MM.1S (cell line): ENCODE measurements around the gene DDX10.

ENCODE experiments used
- DNase-seq: peaks from one replicate; pipeline ENCODE4 v3.0.0-alpha.2; 2015
- H2AFZ ChIP-seq: fragments of 300-600 bp; sonication (generic); 2 replicates; pipeline ENCODE4 v1.6.0; 2016; ENCODE audit warnings: antibody characterized with exemption, low read length
- H3F3A ChIP-seq: fragments of 300-600 bp; sonication (generic); 2 replicates; pipeline ENCODE4 v1.6.1; 2016; ENCODE audit warnings: mild to moderate bottlenecking, antibody characterized with exemption, low read length, moderate library complexity, mixed read lengths; ENCODE audit not compliant: insufficient read depth
- H3K27ac ChIP-seq: fragments of 300-600 bp; sonication (generic); 2 replicates; pipeline ENCODE4 v1.5.1; 2016; ENCODE audit warnings: mild to moderate bottlenecking, low read length
- H3K27me3 ChIP-seq: fragments of 300-600 bp; sonication (generic); replicated peaks from 2 replicates; pipeline ENCODE4 v1.6.0; 2016; ENCODE audit warnings: low read length; ENCODE audit not compliant: insufficient read depth
- H3K36me3 ChIP-seq: fragments of 300-600 bp; sonication (generic); replicated peaks from 2 replicates; pipeline ENCODE4 v1.6.1; 2016; ENCODE audit warnings: mild to moderate bottlenecking, low read length, mixed read lengths; ENCODE audit not compliant: insufficient read depth
- H3K4me1 ChIP-seq: fragments of 300-600 bp; sonication (generic); 2 replicates; pipeline ENCODE4 v1.6.1; 2016; ENCODE audit warnings: low read length, mixed read lengths
- H3K4me2 ChIP-seq: fragments of 300-600 bp; sonication (generic); 2 replicates; pipeline ENCODE4 v1.6.0; 2016; ENCODE audit warnings: low read depth, low read length
- H3K4me3 ChIP-seq: fragments of 300-600 bp; sonication (generic); 2 replicates; pipeline ENCODE4 v1.5.1; 2016; ENCODE audit warnings: low read length, mixed read lengths
- H3K79me2 ChIP-seq: fragments of 300-600 bp; sonication (generic); 2 replicates; pipeline ENCODE4 v1.6.1; 2016; ENCODE audit warnings: mixed run types, low read length, mixed read lengths
- H3K9ac ChIP-seq: fragments of 300-600 bp; sonication (generic); 2 replicates; pipeline ENCODE4 v1.6.1; 2016; ENCODE audit warnings: low read length, mixed read lengths
- H3K9me2 ChIP-seq: fragments of 300-600 bp; sonication (generic); replicated peaks from 2 replicates; pipeline ENCODE4 v1.6.1; 2016; ENCODE audit warnings: mild to moderate bottlenecking, low read length, mixed read lengths; ENCODE audit not compliant: insufficient read depth
- H3K9me3 ChIP-seq: fragments of 300-600 bp; sonication (generic); replicated peaks from 2 replicates; pipeline ENCODE4 v1.6.1; 2016; ENCODE audit warnings: mild to moderate bottlenecking, low read length, mixed read lengths; ENCODE audit not compliant: insufficient read depth
- H4K20me1 ChIP-seq: fragments of 300-600 bp; sonication (generic); 2 replicates; pipeline ENCODE4 v1.6.1; 2016; ENCODE audit warnings: mild to moderate bottlenecking, low read length, moderate library complexity, mixed read lengths; ENCODE audit not compliant: insufficient read depth
- EZH2 ChIP-seq: fragments of 300-600 bp; sonication (generic); optimal IDR thresholded peaks from 2 replicates; pipeline ENCODE3; 2017; ENCODE audit warnings: low read depth, mild to moderate bottlenecking, antibody characterized with exemption, low read length, mixed read lengths
- EZH2phosphoT487 ChIP-seq: fragments of 300-600 bp; sonication (generic); IDR thresholded peaks from 2 replicates; pipeline ENCODE4 v1.6.1; 2018; ENCODE audit warnings: antibody characterized with exemption, low read length
- TF ChIP-seq, protein P1 (sequence below): fragments of 300-600 bp; sonication (generic); IDR thresholded peaks from 2 replicates; pipeline ENCODE4 v1.5.1; 2016; ENCODE audit warnings: antibody characterized with exemption, low read length, mixed read lengths

Gene DDX10

DNA sequence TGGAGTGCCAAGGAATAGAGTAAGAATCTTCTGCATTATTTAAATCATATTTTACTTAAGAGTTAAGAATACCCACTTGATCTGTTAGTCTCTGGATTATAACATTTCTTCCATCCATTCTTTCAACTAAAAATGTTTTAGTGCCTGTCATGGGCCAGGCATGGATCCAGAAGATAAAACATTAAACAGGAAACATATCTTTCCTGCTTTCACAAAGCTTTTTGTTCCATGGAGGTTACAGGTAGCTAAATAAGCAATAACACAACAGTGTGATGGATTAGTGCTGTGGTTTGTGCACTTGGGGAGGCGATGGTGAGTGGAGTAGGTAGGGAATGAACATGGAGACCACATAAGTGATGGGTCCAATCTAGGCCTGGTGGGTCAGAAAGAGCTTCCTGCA is 258.5 kb downstream of the DDX10 start:
- no peak overlapping the region for H2AFZ ChIP-seq
- H3K36me3 ChIP-seq = no peaks in the 10 kb centered on the region
- no peaks in the 10 kb centered on the region for H3F3A ChIP-seq
- no peaks in the 10 kb centered on the region for H4K20me1 ChIP-seq
- no peaks in the 10 kb centered on the region for H3K9me2 ChIP-seq
- H3K4me3 ChIP-seq = no peak overlapping the region
- no peak overlapping the region for H3K27ac ChIP-seq
- H3K27me3 ChIP-seq = no peaks in the 10 kb centered on the region
- no peak for DNase-seq
- no peaks in the 10 kb centered on the region for H3K9me3 ChIP-seq
- H3K9ac ChIP-seq = no peak overlapping the region
- no peak overlapping the region for H3K4me2 ChIP-seq
- peaks cover 5% of the 10 kb centered on the region; the same call in 1 of the 2 replicates for H3K4me1 ChIP-seq
- H3K79me2 ChIP-seq = no peaks in the 10 kb centered on the region
- TF ChIP-seq EZH2phosphoT487 (no peak), EZH2 (no peak)
- TF ChIP-seq, protein P1, sequence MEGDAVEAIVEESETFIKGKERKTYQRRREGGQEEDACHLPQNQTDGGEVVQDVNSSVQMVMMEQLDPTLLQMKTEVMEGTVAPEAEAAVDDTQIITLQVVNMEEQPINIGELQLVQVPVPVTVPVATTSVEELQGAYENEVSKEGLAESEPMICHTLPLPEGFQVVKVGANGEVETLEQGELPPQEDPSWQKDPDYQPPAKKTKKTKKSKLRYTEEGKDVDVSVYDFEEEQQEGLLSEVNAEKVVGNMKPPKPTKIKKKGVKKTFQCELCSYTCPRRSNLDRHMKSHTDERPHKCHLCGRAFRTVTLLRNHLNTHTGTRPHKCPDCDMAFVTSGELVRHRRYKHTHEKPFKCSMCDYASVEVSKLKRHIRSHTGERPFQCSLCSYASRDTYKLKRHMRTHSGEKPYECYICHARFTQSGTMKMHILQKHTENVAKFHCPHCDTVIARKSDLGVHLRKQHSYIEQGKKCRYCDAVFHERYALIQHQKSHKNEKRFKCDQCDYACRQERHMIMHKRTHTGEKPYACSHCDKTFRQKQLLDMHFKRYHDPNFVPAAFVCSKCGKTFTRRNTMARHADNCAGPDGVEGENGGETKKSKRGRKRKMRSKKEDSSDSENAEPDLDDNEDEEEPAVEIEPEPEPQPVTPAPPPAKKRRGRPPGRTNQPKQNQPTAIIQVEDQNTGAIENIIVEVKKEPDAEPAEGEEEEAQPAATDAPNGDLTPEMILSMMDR = no peak

DNA sequence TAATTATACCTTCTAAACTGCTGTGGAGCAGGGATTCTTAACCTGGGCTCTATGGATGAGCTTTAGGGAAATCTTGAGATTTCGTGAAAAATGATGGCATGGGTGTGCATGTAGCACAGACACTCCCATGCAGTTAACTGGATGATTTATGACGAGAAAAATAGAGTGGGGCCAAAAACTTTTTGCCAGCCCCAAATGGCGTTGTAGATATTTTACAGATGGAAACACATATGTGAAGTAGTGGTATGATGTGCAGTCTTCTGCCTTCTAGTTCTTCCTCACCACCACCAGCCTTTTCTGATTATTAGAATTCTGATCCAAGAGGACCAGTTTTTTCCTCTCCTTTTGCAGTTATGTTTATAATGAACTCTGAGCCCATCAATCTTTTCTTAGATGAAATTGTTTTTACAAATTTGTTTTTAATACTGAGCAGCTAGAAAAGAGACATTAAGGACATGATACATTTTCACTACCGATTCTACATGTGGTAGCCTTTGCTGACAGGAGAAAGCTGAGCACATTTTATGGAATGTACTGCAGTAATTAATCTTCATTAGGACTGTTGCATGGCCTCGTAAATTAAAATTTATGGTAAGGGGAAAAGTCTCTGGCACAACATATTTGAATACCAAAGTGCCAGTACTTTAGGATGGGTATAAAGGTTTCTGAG is 261.4 kb downstream of the DDX10 start:
- no peak overlapping the region for H2AFZ ChIP-seq
- no peak for DNase-seq
- no peak overlapping the region for H3K4me2 ChIP-seq
- TF ChIP-seq EZH2 = no peak
- TF ChIP-seq, protein P1 = no peak
- TF ChIP-seq EZH2phosphoT487 = no peak
- no peaks in the 10 kb centered on the region for H3K9me2 ChIP-seq
- H3F3A ChIP-seq = no peaks in the 10 kb centered on the region
- H3K36me3 ChIP-seq = no peaks in the 10 kb centered on the region
- H3K79me2 ChIP-seq = no peaks in the 10 kb centered on the region
- no peaks in the 10 kb centered on the region for H4K20me1 ChIP-seq
- no peak overlapping the region for H3K4me3 ChIP-seq
- H3K27me3 ChIP-seq = no peaks in the 10 kb centered on the region
- H3K27ac ChIP-seq = no peak overlapping the region
- H3K4me1 ChIP-seq = peaks cover 8% of the 10 kb centered on the region; the same call in 1 of the 2 replicates
- H3K9me3 ChIP-seq = no peaks in the 10 kb centered on the region
- no peak overlapping the region for H3K9ac ChIP-seq

DNA sequence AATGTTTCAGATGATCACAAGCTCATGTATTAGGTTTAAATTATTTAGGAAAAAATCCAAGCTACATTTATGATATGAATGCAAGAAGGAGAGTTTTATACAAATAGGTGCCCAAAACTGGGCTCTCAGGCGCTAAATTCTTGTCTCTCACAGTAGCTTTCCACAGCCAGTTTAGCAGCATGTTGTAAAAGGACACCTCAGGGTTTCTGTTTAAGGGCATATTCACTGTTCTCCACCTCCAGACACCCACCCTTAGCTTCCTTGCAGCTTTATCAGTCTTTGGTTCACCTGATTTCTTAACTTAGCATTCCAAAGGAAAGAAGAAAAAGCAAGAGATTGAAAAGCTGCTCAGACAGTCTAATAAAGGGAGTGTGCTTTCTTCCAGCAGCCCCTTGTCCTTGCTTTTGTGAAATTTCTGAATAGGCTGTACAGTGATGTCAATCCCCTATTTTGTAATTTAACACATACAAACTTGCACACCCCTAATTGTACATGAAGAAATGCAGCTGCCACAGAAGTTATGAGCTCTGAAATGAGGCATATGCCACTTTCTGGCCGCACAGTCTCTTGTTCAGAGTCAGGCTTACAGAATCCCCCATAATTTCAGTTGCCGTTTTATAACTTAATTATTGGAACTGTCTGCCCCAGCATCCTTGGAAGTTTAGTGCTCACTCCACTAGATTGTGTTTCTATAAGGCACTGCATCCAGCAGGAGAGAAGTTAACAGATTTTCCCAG is 262.1 kb downstream of the DDX10 start:
- peaks cover 8% of the 10 kb centered on the region; the same call in 1 of the 2 replicates for H3K4me1 ChIP-seq
- no peaks in the 10 kb centered on the region for H3K27me3 ChIP-seq
- no peaks in the 10 kb centered on the region for H3K79me2 ChIP-seq
- H3K9ac ChIP-seq = no peak overlapping the region
- H3F3A ChIP-seq = no peaks in the 10 kb centered on the region
- no peak overlapping the region for H3K4me2 ChIP-seq
- no peak overlapping the region for H3K4me3 ChIP-seq
- TF ChIP-seq EZH2 (no peak), EZH2phosphoT487 (no peak)
- TF ChIP-seq, protein P1 = no peak
- no peak for DNase-seq
- H3K27ac ChIP-seq = no peak overlapping the region
- H2AFZ ChIP-seq = no peak overlapping the region
- no peaks in the 10 kb centered on the region for H4K20me1 ChIP-seq
- no peaks in the 10 kb centered on the region for H3K9me3 ChIP-seq
- H3K9me2 ChIP-seq = no peaks in the 10 kb centered on the region
- H3K36me3 ChIP-seq = no peaks in the 10 kb centered on the region
